Activated CD8-positive, alpha-beta memory T cell treated with anti-CD3 and anti-CD28 coated beads, Interleukin-2, amount 50 U/mL, for 1 hour (primary cell): Measurements from ENCODE around the gene RPS6KC1.

Experiments used
- DNase-seq: peaks from one replicate; pipeline ENCODE4 v3.0.0-alpha.2; 2020; ENCODE audit errors: extremely low read depth

Gene RPS6KC1

DNA sequence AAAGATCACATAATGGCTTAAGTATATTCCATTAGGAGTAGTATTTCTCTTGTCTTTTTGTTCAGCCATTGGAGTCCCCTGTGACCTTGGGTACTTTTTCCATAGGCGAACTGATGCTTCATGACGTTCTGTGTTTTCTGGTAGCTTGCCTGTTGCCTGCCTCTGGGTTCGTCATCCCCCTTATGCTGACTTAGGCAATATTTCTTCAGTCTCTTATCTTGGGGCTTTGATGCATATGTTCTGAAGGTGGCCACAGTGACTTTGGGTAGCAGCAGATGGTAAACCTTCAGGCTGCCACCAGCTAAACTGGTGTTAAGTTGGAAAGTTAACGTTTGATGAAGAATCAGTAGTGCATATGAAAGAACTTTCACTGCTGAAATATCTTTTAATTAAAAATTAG lies 170.2 kb downstream of the RPS6KC1 start:
- DNase-seq = no peak

- no peak for DNase-seq
Observed at GRCh38 chr1:213227458-213227857, 176.4 kb downstream of the RPS6KC1 start.

DNA sequence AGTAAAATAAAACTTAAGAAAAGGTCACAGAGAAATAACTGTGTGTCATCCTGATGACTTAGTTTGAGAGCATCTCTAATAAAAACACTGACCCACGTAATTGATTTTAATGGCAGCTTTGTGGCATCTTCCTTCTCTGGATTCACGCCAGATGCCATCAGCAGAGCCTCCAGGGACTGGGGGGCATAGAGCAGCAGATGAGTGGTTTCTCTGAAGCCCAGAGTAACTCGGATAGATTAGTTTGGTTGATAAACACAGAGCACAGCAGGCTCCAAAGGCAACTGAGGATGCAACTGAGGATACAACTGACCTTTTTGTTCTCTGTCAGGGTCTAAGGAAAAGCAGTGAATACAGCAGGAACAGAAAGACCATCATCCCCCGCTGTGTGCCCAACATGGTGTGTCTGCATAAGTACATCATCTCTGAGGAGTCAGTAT lies 180.8 kb downstream of the RPS6KC1 start:
- DNase-seq = no peak

- no peak for DNase-seq
Observed at GRCh38 chr1:213242883-213243282, 191.8 kb downstream of the RPS6KC1 start.

GRCh38 chr1:213244664-213245091 lies 193.6 kb downstream of the RPS6KC1 start:
- no peak for DNase-seq

GRCh38 chr1:213245260-213245910 lies 194.3 kb downstream of the RPS6KC1 start:
- DNase-seq = no peak

GRCh38 chr1:213247038-213247437 lies 196.0 kb downstream of the RPS6KC1 start:
- no peak for DNase-seq

DNA sequence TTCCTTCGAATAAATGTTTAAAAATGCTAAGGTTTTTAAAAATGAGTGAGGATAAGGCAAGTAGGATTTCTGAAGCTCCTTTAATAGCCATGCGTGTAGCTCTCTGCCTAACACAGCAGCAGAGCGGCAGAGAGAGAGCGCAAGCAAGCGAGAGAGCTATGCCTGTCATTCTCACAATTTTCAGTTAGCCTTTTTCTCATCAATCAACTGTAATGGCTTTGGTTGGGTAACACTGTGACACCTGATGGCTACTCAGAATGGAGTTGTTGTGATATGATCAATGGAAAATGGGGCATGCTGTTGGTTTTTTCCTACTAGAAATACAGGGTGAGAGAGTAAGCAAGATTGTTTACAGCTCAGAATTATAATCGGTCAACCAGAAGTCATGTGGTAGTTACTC lies 198.4 kb downstream of the RPS6KC1 start:
- no peak for DNase-seq

- no peak for DNase-seq
Observed at GRCh38 chr1:213250041-213250440, 199.0 kb downstream of the RPS6KC1 start.

GRCh38 chr1:213250446-213250845 lies 199.4 kb downstream of the RPS6KC1 start:
- no peak for DNase-seq

DNA sequence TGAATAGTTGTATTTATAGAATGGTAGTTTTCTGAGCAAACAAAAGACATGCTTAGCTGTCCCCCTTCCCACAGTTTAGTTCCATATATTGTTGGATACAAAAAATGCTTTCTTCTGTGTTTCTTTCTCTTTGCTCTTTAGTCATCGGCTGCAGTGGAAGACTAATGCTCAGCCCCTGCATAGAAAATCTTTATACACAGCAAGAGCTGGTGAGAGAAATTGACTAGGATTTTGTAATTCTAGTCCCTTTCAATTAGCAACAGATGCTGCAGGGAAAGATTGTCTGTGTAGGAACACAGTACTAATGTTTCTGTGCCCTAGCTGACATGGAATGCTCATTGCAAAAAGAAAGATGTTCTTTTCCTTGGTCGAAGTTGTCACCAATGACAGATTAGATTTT lies 200.9 kb downstream of the RPS6KC1 start:
- no peak for DNase-seq

DNA sequence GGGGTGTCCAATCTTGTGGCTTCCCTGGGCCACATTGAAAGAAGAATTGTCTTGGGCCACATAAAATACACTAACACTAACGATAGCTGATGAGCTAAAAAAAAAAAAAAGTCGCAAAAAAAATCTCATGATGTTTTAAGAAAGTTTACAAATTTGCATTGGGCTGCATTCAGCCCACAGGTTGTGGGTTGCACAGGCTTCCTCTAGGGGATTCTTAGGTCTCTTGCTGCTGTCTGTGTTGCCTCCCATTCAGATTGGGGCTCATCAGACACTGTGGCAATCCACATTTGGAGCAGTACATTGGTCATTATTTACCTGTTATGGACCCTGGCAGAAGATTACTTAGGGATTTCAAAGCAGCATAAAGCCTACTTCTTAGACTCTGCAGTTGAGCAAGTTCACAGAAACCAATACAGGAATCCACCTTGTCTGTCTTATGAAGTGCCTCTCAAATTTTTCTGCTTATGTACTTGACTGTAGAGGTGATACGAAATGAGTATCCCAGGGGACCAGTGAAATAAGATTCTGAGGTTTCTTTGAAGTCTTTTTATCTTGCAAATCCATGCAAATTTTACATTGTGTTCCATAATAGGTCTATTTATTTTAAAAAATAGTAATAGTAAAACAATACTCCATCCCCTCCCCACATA lies 205.5 kb downstream of the RPS6KC1 start:
- DNase-seq = no peak

- DNase-seq = no peak
Observed at GRCh38 chr1:213260311-213261075, 209.5 kb downstream of the RPS6KC1 start.

- DNase-seq = no peak
Observed at GRCh38 chr1:213264531-213264930, 213.5 kb downstream of the RPS6KC1 start.

DNA sequence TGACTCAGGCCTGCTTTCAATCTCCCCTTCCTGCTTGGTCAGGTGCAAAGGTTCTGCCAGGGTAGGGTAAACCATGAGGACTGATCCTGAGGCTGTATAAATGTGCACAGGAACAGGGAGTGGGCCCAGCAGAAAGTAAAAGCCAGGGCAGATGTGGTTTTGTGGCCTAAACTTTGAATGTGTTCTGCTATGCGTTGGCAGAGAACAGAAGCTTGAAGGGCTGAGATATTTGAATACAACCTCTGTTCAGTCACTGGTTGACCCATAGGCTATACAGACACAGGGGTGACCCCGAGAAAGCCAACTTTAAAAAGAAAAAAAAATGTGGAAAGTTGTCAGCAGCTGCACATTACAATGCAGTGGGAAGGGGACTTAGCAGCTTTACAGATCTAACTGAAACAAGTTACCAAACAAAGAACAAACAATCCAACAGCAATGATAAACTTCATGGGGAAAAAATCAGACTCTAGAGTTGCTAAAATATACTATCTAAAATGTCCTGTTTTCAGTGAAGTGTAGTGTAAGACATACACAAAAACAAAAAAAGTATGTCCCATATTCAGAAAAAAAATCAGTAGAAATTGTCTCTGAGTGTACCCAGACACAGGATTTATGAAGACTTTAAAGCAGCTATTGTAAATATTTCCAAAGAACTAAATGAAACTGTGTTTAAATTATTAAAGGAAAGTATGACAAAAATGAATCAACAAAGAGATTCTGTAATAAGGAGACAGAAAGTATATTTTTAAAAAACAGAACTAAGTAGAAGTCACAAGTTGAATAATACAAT lies 216.1 kb downstream of the RPS6KC1 start:
- no peak for DNase-seq

- no peak for DNase-seq
Observed at GRCh38 chr1:213268221-213268620, 217.2 kb downstream of the RPS6KC1 start.

DNA sequence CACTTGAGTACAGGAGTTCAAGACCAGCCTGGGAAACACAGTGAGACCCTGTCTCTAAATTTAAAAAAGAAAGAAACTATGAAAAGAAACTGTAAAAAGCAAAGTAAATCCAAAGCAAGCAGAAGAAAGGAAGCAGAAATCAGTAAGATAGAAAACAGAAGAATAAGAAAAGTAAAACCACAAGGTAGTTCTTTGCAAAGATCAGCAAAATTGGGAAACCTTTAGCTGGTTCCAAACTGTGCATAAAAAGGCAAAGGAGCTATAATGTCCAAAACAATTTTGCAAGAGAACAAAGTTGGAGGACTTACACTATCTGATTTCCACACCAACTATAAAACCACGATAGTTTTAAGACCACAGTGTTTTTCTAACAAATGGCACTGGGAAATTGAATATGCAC lies 218.8 kb downstream of the RPS6KC1 start:
- no peak for DNase-seq

DNA sequence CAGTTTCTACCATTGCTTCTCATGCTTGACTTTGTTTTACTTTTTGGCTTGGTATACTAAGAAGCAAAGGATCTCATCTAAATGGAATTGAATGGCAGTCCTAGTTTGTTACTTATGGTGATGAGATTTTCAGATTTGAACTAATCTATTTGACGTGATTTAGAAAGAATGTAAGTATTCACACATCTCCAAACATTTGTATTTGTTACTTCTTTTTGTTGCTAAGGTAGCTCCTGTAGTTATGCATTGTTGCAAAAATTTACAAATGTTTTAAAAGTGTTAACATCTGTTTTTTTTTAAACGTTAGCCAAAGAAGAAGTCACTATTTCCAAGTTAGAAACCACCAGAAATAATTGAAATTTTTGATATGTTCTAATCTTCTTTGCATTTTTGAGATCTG lies 222.5 kb downstream of the RPS6KC1 start:
- DNase-seq = no peak

GRCh38 chr1:213274140-213274539 lies 223.1 kb downstream of the RPS6KC1 start:
- no peak for DNase-seq

DNA sequence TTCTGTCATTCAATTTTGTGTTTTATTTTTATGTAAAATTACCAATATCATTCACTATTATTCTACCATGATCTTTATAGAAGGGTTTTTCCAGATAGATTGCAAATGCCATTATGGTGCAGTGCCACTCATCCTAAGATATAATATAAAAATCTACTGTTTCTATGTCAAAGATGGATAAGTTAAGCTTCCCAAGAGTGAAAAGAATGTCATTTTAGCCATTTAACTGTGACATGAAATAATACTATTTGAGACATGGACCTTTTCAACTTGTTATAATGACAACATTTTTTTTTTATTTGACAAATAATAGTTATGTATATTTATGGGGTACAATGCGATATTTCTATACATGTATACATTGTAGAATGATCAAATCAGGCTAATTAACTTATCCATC lies 224.3 kb downstream of the RPS6KC1 start:
- DNase-seq = no peak

DNA sequence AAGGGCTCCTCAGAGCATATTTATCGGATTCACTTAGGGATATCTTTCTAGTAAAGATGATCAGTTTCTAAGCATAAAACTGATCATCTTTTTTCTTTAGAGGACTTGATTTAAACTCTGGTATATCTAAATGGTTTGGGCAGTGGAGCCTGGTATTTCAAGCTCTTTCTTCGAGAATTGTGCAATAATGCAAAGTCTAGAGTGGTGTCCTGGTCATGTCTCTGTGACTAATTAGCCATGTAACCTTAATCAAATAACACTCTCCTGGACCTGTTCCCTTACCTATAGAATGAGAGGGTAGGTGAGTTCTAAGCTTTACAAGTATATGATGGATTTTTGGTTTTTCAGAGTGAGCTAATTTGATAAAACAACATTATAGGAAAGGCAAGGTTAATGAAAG lies 225.2 kb downstream of the RPS6KC1 start:
- DNase-seq = no peak

GRCh38 chr1:213277036-213277435 lies 226.0 kb downstream of the RPS6KC1 start:
- no peak for DNase-seq
